GM19351 (cell line): Measurements from ENCODE around the gene HMOX2.

Experiments used
- ATAC-seq: cut with Tn5 transposase; IDR thresholded peaks from one replicate; pipeline ENCODE4 v1.9.1; 2021; ENCODE audit warnings: mild to moderate bottlenecking, moderate library complexity; ENCODE audit not compliant: unreplicated experiment

The HMOX2 gene, protein sequence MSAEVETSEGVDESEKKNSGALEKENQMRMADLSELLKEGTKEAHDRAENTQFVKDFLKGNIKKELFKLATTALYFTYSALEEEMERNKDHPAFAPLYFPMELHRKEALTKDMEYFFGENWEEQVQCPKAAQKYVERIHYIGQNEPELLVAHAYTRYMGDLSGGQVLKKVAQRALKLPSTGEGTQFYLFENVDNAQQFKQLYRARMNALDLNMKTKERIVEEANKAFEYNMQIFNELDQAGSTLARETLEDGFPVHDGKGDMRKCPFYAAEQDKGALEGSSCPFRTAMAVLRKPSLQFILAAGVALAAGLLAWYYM

DNA sequence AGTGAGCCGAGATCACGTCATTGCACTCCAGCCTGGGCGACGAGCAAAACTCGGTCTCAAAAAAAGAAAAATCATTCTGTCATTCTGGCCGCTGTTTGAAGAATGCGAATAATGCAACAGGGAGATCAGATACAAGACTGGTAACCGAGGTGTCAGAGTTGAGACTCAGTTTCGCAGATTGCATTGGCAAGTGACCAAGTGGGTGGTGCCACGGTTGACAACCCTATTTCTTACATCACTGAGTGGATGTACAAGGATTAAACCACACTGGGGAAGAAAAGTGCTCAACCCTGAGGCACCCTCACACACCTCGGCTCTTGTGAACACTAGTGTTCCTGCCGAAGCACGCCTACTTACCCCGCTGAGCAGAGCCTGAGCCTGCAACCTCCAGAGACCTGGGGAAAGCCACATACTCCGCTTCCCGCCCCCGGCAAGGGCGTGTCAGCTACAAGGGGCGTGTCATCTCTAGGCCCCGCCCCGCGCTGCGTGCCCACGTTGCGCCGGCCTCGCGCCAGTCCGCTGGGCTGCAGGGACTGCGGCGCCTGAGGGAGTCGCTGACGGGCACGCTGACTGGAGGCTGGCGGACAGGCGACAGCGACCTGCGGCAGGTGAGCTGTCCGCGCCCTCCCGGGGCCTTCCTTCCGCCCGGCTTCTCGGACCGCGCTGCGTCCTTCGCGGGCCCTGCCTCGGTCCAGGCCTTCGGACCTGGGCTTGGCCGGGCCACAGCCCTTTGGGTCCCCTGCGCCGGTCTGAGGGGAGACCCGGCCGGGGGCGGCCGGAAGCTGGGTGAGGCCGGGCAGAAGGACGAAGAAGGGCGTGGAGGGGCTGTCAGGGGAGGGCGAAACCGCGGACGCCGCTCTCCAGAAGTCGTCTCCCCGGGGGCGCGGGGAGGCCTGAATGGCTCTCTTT, at the start of gene HMOX2:
Gene HMOX2, plus strand, starts transcription at position 519 of the 909 bp plus-strand sequence. CDS start 29,127 bp downstream, outside the sequence.
- ATAC-seq = peak; percentile 83

DNA sequence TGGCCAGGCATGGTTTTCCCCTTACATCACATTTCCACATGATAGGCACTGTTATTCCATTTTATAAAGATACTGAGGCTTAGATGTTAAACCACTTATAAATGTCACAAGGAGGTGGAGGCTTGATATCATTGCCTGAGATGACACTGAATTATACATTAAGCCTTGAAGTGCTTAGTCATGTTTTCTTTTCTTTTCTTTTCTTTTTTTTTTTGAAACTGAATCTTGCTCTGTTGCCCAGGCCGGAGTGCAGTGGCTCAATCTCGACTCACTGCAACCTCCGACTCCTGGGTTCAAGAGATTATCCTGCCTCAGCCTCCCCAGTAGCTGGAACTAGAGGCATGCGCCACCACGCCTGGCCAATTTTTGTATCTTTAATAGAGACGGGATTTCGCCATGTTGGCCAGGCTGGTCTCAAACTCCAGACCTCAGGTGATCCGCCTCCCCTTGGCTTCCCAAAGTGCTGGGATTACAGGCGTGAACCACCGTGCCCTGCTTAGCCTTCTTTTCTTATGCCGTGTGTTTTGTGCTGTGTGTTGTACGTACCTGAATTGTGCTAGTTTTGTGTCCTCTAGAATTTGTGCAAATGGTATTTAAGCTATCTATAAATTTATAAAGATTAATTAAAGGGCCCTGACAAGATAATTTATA, 49.4 kb upstream of the HMOX2 start:
- no peak for ATAC-seq

DNA sequence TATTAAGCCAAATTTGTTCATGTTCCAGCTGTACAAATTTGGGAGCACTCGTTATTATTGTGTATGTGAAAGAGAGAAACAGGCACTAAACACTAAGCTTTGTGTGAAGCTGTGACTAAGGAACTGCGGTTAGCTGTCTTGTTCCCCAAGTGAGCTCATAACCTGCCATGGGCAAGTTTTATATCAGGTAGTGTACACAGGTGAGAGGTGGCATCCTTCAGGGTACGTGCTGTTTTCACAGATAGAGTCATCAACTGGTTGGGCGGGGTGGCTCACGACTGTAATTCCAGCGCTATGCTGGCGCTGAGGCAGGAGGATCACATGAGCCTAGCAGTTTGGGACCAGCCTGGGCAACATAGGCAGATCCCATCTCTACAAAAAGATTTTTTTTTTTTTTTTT, 47.7 kb upstream of the HMOX2 start:
- no peak for ATAC-seq

DNA sequence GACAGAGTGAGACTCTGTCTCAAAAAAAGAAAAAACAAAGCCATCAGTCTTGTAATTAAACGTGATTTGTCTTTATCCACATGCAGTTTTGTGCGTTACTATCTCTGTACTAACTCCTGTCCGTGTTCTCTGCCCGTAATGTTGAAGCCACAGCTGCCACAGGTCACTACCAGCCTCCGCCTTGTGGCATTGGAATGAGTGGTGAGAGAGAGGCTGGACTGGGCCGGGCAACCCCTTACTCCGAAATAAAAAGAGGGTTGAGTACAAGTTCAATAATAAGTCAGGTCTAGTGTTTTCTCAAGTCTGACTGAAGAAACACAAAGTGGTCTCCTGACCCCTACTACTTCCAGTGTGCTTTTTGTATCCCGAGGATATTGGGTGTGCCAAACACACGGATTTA, 45.2 kb upstream of the HMOX2 start:
- no peak for ATAC-seq

DNA sequence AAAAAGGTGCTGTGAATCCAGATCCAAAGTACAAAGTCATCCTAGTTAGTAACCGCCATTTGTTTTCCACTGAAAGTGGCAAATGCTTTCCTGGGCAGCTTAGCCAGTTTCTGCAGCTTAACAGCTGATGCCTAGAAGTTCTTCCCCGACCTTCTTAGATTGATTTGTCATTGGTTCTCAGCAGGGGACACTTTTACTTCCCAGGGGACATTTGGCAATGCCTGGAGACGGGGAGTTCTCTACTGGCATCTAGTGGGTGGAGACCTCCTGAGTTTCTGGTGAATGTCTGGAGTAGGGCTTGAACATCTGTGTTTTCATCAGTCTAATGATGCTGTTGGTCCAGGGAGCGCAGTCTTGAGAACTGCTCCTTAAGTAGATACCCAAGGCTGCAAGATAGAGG, 43.0 kb upstream of the HMOX2 start:
- ATAC-seq = no peak

DNA sequence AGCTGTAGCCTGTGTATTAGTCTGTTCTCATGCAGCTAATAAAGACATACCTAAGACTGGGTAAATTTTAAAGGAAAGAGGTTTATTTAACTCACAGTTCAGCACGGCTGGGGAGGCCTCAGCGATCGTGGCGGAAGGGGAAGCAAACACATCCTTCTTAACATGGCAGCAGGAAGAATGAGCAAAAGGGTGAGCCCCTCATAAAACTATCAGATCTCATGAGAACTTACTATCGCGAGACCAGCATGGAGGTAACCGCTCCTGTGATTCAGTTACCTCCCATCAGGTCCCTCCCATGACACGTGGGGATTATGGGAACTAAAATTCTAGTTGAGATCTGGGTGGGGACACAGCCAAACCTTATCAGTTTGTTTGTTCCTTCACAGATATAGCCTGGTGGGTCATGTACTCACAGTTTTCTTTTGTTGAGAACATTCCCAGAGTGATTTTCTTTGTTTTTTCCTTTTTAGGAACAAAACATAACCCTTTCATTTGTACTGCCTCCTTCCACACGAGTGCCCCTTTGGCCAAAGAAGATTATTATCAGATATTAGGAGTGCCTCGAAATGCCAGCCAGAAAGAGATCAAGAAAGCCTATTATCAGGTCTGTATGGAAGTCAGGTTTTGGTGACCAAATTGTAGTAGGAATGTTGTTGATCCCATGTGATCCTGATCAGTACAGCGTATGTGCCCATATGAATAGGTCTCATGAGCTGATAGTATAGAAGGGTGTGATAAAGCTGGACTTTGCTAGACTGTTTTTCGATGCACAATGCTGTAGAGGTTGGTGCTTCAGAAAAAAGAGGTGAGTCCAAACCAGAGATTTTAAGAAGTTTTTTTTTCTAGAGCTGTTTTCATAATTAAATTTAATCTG, 42.0 kb upstream of the HMOX2 start:
- no peak for ATAC-seq

DNA sequence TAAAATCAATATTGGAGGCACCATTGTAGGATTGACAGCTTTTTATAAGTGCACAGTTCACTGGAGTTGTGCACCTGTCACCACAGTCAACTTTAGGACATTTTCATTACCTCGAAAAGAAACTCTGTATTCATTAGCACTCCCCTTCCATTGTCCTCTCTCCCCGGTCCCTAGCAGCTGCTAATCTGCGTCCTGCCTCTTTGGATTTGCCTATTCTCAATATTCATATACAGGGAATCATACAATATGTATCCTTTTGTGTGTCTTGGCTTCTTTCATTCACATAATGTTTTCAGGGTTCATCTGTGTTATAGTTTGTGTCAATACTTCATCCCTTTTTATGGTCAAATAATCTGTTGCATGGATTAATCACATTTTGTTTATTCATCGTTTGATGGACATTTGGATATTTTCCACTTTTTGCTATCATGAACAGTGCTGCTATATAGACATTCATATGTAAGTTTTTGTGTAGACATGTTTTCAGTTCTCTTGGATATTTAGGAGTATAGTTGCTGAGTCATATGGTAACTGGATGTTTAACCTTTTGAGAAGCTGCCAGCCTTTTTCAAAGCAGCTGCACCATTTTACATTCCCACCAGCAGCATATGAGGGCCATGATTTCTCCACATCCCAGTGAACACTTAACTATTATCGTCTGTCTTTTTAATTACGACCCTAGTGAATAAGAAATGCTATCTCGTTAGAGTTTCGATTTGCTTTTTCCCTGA, 40.7 kb upstream of the HMOX2 start:
- no peak for ATAC-seq

DNA sequence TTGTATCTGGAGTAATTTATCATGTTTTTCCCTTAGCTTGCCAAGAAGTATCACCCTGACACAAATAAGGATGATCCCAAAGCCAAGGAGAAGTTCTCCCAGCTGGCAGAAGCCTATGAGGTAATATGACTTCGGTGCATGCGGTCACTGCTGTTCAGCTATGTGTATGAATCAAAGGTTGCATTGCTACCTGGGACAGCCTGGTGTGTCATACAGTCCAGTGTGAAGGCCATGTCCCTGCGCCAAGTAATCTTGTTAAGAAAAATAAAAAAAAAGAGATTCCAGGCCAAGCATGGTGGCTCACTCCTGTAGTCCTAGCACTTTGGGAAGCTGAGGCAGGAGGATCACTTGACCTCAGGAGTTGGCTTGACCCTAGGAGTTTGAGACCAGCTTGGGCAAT, 38.8 kb upstream of the HMOX2 start:
- no peak for ATAC-seq

DNA sequence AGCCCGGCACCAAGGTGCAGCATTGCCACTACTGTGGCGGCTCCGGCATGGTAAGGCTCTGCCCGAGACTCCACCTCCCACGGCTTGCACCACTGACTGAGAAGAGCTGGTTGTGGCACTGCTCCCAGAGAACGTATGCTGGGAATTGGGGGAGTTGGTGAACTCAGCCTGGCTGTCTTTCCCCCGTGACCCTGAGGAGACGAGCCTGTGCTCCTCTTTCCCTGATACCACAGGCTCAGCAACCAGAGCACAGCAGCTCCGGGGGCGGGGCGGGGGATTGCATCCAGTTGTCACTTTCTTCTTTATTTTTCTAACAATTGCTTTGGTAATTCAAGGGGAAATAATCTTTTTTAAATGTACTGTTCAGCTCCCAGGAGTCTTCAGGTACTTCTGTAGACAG, 33.8 kb upstream of the HMOX2 start:
- no peak for ATAC-seq

DNA sequence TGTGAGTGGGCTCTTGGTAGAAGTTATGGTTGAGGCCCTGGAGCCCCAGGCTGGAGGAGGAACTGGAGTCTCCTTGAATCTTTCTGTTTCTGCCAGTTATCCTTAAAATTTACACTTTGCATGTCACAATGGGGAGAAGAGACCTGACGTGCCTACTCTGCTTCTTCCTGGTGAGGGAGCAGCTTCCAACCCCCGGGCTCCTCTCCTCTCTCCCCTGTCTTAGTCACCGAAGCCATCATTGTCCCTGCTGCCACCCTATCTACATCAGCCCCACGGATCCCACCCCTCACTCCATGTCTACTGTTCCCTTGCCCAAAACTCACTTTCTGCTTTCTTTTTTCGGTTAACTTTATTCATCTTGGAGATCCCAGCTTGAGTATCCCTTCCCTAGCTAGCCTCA, 32.9 kb upstream of the HMOX2 start:
- no peak for ATAC-seq

DNA sequence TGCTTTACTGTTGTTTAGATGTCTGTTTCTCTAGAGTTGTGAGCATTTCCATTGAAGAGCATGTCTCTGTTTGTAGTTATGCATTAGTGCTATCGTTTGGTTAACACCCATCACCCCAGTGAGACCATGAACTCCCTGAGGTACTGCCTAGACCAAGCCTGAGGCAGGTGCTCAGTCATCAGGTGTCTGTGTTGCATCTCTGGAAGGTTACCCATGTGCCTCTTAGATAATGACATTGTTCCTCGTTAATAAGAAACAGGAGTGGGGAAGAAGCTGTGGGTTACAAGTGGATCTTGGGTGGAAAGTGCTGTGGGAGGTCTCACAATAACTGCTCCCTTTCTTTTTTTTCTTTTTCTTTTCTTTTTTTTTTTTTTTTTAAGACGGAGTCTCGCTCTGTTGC, 32.2 kb upstream of the HMOX2 start:
- ATAC-seq = no peak

DNA sequence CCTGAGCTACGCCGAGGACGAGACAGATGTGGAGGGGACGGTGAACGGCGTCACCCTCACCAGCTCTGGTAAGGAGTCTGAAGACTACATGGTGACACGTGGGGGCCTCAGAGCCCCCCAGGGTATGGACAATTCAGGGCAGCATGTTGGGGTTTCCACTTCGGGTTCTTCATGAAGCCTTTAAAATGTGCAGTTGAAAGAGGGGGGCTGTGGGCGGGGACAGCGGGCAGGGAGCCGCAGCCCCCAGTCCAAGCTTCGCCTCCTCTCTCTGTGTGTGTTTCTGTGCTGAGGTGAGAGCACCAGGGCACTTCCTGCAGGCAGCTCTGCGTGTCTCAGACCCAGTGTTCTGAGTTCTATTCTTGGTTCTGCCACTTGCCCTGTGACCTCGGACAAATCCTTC, 25.8 kb upstream of the HMOX2 start:
- no peak for ATAC-seq

DNA sequence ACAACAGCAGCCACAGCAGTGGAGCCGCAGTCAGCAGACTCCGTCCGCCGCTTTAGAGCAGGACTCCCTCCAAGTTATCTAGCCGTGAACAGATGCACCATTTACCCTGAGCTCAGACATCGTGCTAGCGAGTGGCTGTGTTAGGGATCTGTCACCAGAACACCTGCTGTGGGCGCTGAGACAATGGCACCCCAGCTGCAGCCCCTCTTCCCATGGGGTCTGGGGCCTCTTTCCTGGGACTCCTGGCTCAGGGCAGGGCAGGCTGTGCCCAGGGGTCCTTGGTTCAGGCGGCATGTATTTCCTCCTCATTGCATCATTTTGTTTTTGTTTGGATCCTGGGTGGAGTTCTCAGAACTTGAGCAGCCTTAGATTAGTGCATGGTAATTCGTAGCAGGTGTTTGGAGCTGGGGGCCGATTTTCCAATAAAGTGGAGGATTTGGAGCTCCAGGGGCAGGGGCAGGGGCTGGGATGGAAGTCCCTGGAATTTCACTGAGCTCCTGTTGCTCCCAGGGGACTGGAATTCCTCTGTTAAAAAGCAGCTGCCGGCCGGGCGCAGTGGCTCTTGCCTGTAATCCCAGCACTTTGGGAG, 25.2 kb upstream of the HMOX2 start:
- ATAC-seq = no peak

DNA sequence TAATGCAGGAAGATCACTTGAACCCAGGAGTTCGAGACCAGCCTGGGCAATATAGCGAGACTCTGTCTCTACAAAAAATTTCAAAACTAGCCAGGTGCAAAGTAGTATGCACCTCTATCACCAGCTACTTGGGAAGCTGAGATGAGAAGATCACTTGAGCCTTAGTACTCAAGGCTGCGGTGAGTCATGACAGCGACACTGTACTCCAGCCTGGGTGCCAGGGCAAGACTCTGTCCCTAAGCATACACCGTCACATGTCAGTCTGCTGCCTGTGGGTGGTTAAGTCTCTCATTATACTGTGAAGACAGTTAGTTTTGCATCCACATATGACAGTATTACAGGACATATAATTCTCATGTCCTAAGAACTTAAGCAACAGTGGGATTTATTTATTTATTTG, 23.5 kb upstream of the HMOX2 start:
- no peak for ATAC-seq

DNA sequence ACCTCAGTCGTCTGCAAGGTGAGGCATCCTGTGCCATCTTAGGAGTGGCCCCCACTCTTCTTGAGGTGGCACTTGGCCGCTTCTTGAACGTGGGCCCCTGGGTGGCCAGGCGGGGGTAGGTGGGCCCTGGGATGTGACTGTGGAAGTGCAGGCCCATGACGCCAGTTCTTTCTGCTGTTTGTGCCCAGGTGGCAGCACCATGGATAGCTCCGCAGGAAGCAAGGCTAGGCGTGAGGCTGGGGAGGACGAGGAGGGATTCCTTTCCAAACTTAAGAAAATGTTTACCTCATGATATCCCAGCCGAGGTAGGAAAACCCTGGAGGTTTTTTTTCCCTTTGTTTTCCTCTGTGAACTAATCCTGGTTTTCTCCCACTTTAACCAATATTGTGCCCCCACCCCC, 21.6 kb upstream of the HMOX2 start:
- no peak for ATAC-seq

DNA sequence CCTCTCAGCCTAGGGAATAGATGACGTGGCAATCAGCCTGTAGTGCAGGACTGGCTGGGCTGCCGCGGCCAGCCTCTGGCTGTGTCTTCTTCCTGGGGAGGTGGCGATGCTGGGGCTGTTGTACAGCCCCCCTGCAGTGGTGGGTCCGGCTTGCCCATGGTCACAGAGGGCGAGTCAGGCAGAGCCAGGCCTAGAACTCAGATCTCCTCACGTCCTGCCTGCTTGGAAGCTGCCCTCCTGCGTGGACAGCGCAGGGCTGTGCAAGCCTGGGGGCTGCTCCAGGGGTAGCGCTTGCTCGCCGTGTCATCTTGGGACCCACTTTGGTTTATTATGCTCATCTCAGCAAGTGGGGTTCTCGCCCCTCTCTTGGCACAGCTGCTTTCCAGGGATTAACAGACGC, 21.1 kb upstream of the HMOX2 start:
- ATAC-seq = no peak

DNA sequence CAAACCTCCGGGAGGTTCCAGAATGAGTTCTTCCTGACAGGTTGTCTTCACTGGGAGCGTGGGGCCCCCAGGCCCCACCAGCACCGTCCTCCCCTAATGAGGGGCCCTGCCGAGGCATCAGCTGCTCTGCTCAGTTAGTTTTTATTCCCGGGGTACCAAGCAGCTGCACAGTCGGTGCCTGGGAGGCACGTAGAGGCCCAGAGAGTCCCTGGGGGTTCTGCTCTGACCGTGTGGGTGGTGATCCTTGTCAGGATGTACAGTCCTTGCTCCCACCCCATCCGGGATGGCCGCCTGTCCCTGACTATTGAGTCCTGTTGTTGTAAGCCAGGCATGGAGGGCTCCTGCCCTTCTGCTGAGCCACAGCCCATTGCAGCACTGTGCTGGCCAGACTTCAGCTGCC, 20.2 kb upstream of the HMOX2 start:
- no peak for ATAC-seq

DNA sequence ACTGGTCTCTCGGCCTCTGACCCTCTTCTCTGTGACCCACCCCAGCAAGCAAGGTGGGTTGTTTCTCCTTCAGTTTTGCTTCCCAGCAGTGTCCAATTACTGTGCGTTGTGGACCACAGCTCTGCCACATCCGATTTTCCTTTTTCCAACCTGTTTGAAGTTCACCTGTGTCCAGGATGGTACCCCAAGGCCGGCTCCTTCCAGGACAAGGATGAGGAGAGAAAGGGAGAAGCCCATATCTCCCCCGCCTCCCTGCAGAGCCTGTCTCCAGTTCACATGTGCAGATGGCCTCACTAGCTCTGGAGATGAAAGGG, 15.3 kb upstream of the HMOX2 start:
- ATAC-seq = no peak

DNA sequence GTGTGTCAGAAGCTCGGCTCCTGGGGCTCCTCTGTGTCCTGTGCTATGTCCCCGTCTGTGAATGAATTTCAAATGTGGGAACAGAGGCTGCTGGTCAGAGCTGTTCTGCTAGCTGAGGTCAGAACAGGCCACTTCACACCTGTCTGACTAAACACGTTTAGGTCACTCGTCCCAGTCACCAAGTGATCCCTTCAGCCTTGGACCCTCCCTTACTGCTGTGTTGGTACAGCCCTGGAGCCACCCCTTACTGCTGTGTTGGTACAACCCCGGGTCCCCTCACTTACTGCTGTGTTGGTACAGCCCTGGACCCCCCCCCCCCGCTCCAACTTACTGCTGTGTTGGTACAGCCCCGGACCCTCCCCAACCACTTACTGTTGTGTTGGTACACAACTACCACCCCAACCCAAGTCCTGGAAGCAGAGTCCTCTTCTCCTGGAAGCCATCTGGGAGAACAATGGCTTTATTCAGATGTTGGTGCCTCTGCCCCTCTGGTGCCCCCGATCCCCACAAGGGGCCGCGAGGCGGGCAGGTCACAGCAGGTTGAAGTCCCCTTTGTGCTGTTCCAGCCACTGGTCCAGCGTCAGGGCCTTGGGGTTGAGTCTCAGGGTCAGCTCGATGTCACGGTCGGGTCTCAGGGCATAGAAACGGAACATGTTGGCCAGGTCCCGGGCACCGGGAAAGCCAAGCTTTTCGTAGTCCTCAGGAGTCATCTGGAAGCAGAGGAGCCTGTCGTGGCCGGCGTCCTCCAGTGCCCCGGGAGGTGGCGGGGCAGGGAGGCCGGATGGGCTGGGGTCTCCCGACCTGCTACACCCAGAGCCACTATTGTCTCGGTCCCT, 14.7 kb upstream of the HMOX2 start:
- no peak for ATAC-seq
